Measurements from ENCODE around the gene DCTN3. TPM values are rescaled to one million over a fixed set of nuclear protein-coding genes. Genes with fewer than 3 reads are reported as not detected.

The DCTN3 gene
- total RNA-seq, 2 experiments from 2014 or later, result 85.3 to 87.3 TPM

DNA sequence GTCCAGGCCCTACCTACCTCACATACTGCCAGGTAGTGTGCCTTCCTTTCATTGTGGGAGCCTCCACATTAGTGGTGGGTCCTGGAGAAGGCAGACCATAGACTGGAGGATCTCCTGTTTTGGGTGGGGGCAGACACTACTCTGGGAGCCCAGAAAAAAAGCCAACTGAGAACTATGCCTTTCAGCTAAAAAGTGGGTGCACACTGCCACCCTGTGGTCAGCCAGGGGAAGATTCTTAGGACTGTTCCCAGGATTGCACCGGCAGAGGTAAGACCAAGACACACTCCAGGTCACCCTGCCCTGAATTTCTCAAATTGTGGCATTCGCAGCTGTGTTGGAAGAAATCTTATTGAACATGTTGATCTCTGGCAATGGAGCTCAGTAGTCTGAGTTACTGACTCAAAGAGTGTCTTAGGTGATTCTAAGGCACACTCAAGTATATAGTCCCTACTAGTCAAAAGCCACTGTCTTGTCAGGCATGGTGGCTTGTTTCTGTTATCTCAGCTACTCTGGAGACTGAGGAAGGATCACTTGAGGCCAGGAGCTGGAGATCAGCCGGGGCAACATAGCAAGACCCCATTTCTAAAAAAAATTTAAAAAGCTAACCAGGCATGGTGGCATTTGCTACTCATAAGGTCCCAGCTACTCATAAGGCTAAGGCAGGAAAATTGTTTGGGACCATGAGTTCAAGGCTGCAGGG lies 13.7 kb upstream of the DCTN3 start:
- DNase-seq, result peak; percentile 81
- no peaks in the 10 kb centered on the region for H3K9me3 Mint-ChIP-seq
- H3K27ac Mint-ChIP-seq, result no peak overlapping the region
- ChIA-PET POLR2A (interaction anchor here (0.7 to 1.3 kb wide), 4 partner anchors 13 to 438 kb away, joined by 3 to 5 read pairs (median 4); partner anchors contain the start of genes GALT, RPP25L and VCP), CTCF (interaction anchor here (0.6 to 8.0 kb wide), 30 partner anchors 10 to 1111 kb away, joined by 3 to 135 read pairs (median 5); partner anchors contain the start of genes DCTN3, GALT and RPP25L)
- peaks cover 45% of the 10 kb centered on the region for H3K4me1 Mint-ChIP-seq (ENCODE audit: low read depth)
- peaks cover 14% of the 10 kb centered on the region for H3K27me3 Mint-ChIP-seq
- H3K4me3 Mint-ChIP-seq, result no peak overlapping the region
- intact Hi-C loops (cut with micrococcal nuclease), result loop anchor here (1.0 to 10.0 kb wide), 2 partner anchors 21 to 309 kb away; partner anchors contain the start of genes KIF24 and NUDT2
- H3K36me3 Mint-ChIP-seq, result peaks cover 20% of the 10 kb centered on the region

DNA sequence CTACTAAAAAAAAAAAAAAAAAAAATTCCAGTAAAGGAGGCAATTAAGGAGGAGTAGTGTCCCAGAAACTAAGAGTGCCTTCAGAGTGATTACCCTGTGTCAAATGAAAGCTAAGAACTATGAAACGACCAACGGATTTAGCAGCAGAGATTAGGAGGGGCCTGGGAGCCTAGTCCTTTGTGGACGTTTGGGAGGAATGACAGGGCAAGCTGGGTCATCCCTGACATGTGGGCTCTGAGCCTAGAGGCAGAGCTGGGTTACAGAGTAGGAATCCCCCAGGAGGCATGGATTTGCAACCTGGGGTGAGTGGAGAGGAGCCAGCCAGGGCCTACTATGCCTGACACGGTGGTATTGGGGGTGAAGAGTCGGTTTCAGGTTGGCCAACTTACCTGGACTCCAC lies 12.9 kb upstream of the DCTN3 start:
- DNase-seq, result no peak
- ChIA-PET CTCF (interaction anchor here (0.7 to 8.0 kb wide), 18 partner anchors 10 to 245 kb away, joined by 3 to 135 read pairs (median 6); partner anchors contain the start of genes DCTN3, GALT and RPP25L), POLR2A (interaction anchor here (1.3 kb wide), 1 partner anchor 15 kb away, joined by 5 read pairs; no protein-coding TSS in a partner anchor)
- Mint-ChIP-seq H3K4me3 (no peak overlapping the region), H3K27ac (no peak overlapping the region), H3K9me3 (no peaks in the 10 kb centered on the region), H3K36me3 (peaks cover 20% of the 10 kb centered on the region), H3K27me3 (peaks cover 19% of the 10 kb centered on the region), H3K4me1 (ENCODE audit: low read depth) (peaks cover 42% of the 10 kb centered on the region)
- intact Hi-C loops (cut with micrococcal nuclease), result loop anchor here (10.0 kb wide), 1 partner anchor 308 kb away; the partner anchor contains the start of genes KIF24 and NUDT2

DNA sequence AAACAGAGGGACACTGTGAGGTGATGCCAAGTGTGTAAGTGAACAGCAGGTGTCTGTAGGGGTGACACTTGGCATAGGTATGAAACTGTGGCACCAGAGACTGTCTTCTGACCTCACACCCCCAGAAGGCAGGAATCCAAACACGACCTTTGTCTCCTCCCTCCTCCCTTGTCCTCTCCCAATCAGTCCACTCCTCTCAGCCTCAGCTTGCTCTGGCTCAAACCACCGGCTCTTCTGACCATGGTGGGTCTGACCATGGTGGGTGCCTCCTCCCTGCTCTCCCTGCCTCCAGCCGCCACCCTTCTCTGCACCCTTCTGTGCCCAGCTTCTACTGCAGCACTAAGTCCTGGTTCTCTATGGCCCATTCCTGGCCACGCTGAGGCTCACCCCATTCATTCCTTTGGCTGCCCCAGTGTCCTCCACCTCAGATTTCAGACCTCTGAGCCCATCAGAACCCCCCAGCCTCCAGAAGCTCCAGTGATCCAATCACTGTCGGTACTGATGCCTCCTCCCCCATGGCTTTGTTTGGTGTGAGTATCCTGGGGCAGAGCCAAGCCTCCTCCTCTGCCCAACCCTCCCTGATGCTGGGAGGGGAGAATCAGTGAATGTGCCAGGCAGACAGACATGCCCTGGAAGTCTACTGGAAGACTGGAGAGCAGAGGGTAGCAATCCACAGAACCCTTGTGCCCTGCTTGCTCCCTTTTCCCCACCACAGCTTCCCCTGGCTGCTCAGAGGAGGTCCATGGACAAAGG lies 10.3 kb upstream of the DCTN3 start:
- peaks cover 28% of the 10 kb centered on the region for H3K4me1 Mint-ChIP-seq (ENCODE audit: low read depth)
- H3K4me3 Mint-ChIP-seq, result no peak overlapping the region
- ChIA-PET POLR2A (interaction anchor here (1.2 kb wide), 1 partner anchor 13 kb away, joined by 4 read pairs; no protein-coding TSS in a partner anchor), CTCF (interaction anchor here (0.7 to 2.1 kb wide), 3 partner anchors 10 to 28 kb away, joined by 3 to 7 read pairs (median 4); partner anchors contain the start of gene DCTN3)
- intact Hi-C loops (cut with micrococcal nuclease), result loop anchor here (10.0 kb wide), 1 partner anchor 306 kb away; the partner anchor contains the start of genes KIF24 and NUDT2
- peaks cover 11% of the 10 kb centered on the region for H3K36me3 Mint-ChIP-seq
- no peaks in the 10 kb centered on the region for H3K9me3 Mint-ChIP-seq
- no peak for DNase-seq
- no peak overlapping the region for H3K27ac Mint-ChIP-seq
- H3K27me3 Mint-ChIP-seq, result peaks cover 36% of the 10 kb centered on the region

DNA sequence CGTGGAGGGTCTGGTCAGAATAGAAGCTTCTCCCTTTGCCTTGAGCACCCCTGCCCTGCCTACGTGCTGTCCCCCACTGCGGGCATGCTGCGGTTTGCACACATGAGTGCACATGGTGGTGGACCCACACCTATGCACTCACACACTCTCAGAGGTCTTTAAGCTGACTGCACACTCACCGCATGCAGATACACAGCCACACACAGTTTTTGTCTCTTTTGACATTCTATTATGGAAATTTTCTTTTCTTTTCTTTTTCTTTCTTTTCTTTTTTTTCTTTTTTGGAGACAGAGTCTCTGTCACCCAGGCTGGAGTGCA lies 9.2 kb upstream of the DCTN3 start:
- intact Hi-C loops (cut with micrococcal nuclease), result no loop called here

DNA sequence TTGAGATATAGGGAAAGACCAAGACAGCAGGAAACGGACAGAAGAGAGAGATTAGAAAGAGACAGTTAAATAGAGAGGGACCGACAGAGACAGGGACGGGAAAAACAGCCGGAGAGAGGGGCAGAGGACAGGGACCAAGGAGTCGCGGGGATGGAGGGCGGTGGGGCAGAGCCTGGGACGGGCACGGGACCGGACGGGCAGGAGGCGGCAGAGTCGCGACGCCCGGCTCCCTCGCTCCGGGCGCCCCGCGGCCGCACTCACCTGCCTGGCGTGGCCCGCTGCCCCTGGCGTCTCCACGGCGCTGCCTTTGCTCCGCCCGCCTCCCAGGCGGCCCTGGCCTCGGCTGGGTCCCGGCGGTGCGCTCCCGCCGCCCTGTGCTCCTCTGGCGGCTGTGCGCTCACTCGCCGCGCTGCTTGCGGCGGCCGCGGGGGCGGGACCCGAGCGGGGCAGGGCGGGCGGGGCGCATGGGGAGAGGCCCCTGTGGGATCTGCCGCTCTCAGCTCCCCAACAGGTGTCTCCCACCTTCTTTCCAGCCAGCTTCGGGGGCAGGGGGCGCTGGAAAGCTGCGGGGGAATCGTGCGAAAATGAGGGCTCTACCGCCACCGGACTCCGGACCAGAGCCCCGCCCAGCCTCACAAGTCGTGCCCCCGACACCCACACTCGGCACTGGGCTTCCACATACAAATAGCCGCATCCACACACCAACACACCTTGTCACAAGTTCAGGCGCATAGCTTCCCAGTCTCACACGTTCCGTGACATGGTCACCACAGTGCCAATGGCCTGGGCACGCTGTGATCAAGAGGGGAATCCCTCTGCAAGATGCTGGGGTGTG lies 8.6 kb upstream of the DCTN3 start, which contains the start of gene ARID3C:
Gene ARID3C, minus strand, starts transcription at position 411 of the 835 bp plus-strand sequence. CDS start 1,052 bp downstream, outside the sequence.
- ChIA-PET POLR2A (interaction anchor here (1.1 kb wide), 1 partner anchor 8 kb away, joined by 3 read pairs; no protein-coding TSS in a partner anchor), CTCF (interaction anchor here (0.9 to 2.2 kb wide), 6 partner anchors 9 to 423 kb away, joined by 3 to 7 read pairs (median 3); partner anchors contain the start of genes DCTN3 and GALT)
- Mint-ChIP-seq H3K4me1 (ENCODE audit: low read depth) (peaks cover 14% of the 10 kb centered on the region), H3K36me3 (no peaks in the 10 kb centered on the region), H3K27me3 (peaks cover 46% of the 10 kb centered on the region), H3K4me3 (peak within 1 kb of the TSS; percentile 66), H3K27ac (no peak within 1 kb of the TSS), H3K9me3 (no peaks in the 10 kb centered on the region)
- DNase-seq, result peak; percentile 59
- intact Hi-C loops (cut with micrococcal nuclease), result no loop called here

More for the DNA sequence above, 9.2 kb upstream of the DCTN3 start:
- Mint-ChIP-seq H3K27ac (no peak overlapping the region), H3K27me3 (peaks cover 41% of the 10 kb centered on the region), H3K9me3 (no peaks in the 10 kb centered on the region), H3K36me3 (no peaks in the 10 kb centered on the region), H3K4me1 (ENCODE audit: low read depth) (peaks cover 19% of the 10 kb centered on the region), H3K4me3 (peak overlapping the region; percentile 66)
- ChIA-PET POLR2A (interaction anchor here (1.1 kb wide), 1 partner anchor 9 kb away, joined by 3 read pairs; no protein-coding TSS in a partner anchor), CTCF (interaction anchor here (0.9 to 2.2 kb wide), 5 partner anchors 9 to 423 kb away, joined by 3 to 7 read pairs (median 3); partner anchors contain the start of genes DCTN3 and GALT)
- DNase-seq, result no peak

DNA sequence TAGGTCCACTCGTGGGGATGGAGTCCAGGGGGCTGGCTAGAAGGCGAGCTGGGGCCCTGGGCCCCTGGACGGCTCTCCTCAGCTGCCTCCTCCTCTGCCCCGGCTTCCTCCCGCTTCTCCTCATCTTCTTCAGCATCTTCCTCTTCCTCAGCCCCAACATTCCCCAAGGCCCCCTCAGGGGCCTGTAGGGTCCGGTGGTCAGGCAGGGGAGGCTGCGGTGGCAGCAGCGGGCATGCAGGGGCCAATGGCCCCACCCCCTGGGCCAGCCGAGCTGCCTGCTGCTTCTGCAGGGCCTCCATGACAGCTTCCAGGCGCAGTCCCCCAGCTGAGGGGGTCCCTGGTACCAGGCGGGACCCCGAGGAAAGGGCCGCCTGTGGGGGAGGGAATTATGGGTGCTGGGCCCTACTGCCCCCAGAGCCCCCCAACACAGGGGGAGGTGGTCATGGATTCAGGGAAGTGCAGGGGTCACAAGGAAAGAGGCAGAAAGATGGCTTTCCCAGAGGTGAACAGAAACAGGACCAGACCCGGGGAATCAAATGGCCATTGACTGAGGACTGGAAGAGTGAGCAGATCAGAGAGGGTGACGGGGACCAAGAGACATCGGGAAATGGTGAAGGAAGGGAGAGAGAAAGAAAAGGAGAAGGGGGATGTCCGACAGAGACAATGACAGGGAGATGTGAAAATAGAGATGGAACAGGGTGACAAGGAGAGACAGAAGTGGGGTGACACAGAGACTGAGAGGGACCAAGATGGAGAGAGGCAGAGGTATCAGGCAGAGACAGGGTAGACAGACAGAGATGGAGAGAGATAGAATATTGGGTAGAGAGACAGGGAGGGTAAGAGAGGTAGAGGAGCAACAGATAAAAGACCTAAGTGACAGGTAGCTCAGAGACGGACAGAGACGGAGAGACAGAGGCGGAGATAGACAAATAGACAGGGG lies 7.7 kb upstream of the DCTN3 start:
- CTCF ChIA-PET, result interaction anchor here (1.0 to 2.2 kb wide), 3 partner anchors 12 to 75 kb away, joined by 3 to 6 read pairs (median 3); no protein-coding TSS in a partner anchor
- H3K27me3 Mint-ChIP-seq, result peaks cover 50% of the 10 kb centered on the region

DNA sequence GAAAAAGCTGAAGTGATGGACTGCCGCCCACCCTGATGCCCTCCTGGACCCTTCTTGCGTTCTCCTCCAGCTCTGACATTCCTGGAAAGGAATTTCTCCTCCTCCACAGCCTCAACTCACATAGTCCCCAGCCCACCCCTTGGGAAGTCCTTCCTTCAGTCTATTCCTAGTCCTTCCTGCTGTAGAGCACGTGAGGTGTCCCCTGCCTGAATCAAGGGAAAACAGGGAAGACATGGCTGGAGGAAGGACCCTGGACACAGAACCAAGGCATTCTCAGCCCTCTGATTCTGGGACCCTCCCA lies 4.8 kb upstream of the DCTN3 start:
- POLR2A ChIA-PET, result interaction anchor here (0.9 kb wide), 1 partner anchor 12 kb away, joined by 4 read pairs; the partner anchor contains the start of gene SIGMAR1
- CTCF ChIA-PET, result interaction anchor here (0.9 to 7.3 kb wide), 5 partner anchors 9 to 77 kb away, joined by 3 to 74 read pairs (median 5); partner anchors contain the start of gene RPP25L
- Mint-ChIP-seq H3K27me3 (peaks cover 58% of the 10 kb centered on the region), H3K27ac (no peak overlapping the region), H3K36me3 (no peaks in the 10 kb centered on the region), H3K4me3 (no peak overlapping the region), H3K9me3 (no peaks in the 10 kb centered on the region), H3K4me1 (ENCODE audit: low read depth) (peaks cover 26% of the 10 kb centered on the region)
- no peak for DNase-seq
- intact Hi-C loops (cut with micrococcal nuclease), result no loop called here

More for the DNA sequence above, 7.7 kb upstream of the DCTN3 start:
- no peaks in the 10 kb centered on the region for H3K9me3 Mint-ChIP-seq
- H3K27ac Mint-ChIP-seq, result no peak overlapping the region
- no peaks in the 10 kb centered on the region for H3K36me3 Mint-ChIP-seq
- POLR2A ChIA-PET, result no interaction called here
- no peak for DNase-seq
- intact Hi-C loops (cut with micrococcal nuclease), result no loop called here
- H3K4me1 Mint-ChIP-seq (ENCODE audit: low read depth), result peaks cover 17% of the 10 kb centered on the region
- H3K4me3 Mint-ChIP-seq, result peak overlapping the region; percentile 60

DNA sequence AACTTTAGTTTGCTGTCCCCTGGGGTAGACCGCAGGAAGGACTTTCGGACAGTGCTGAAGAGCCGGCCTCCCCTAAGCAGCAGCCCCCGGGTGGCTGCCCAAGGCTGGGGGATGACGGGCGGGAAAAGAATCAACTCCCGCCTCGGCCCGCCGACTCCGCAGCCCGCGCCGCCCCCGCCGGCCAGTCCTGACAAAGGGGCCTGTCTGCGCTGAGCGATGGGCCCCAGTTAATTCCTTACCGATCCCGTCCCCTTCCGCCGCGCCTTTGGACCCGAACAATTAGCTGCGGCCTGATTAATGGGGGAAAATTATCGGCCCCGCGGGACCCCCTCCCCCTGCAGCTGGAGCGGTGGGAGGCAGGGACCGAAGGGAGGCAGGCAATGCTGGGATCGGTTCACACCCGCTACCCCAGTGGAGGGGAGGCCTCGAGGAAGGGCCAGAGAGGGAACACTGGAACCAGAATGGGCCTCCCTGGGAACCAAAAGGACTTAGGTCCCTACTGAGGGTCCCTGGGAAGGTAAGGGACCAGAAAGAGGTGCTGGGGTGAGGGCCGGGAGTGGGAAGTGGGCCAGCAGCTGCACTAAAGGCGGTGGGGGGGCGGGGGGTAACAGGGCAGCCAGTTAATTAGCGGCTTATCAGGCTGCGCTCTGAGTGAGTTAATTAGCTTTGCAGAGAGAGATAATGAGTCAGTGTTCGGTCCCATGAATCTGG lies 4.3 kb upstream of the DCTN3 start:
- DNase-seq, result no peak
- H3K27me3 Mint-ChIP-seq, result peaks cover 55% of the 10 kb centered on the region
- no peak overlapping the region for H3K27ac Mint-ChIP-seq
- ChIA-PET CTCF (interaction anchor here (0.9 to 7.3 kb wide), 4 partner anchors 10 to 78 kb away, joined by 3 to 74 read pairs (median 6); partner anchors contain the start of gene RPP25L), POLR2A (interaction anchor here (0.9 kb wide), 1 partner anchor 13 kb away, joined by 4 read pairs; the partner anchor contains the start of gene SIGMAR1)
- H3K9me3 Mint-ChIP-seq, result no peaks in the 10 kb centered on the region
- H3K4me1 Mint-ChIP-seq (ENCODE audit: low read depth), result peaks cover 29% of the 10 kb centered on the region
- H3K36me3 Mint-ChIP-seq, result no peaks in the 10 kb centered on the region
- intact Hi-C loops (cut with micrococcal nuclease), result no loop called here
- H3K4me3 Mint-ChIP-seq, result no peak overlapping the region

DNA sequence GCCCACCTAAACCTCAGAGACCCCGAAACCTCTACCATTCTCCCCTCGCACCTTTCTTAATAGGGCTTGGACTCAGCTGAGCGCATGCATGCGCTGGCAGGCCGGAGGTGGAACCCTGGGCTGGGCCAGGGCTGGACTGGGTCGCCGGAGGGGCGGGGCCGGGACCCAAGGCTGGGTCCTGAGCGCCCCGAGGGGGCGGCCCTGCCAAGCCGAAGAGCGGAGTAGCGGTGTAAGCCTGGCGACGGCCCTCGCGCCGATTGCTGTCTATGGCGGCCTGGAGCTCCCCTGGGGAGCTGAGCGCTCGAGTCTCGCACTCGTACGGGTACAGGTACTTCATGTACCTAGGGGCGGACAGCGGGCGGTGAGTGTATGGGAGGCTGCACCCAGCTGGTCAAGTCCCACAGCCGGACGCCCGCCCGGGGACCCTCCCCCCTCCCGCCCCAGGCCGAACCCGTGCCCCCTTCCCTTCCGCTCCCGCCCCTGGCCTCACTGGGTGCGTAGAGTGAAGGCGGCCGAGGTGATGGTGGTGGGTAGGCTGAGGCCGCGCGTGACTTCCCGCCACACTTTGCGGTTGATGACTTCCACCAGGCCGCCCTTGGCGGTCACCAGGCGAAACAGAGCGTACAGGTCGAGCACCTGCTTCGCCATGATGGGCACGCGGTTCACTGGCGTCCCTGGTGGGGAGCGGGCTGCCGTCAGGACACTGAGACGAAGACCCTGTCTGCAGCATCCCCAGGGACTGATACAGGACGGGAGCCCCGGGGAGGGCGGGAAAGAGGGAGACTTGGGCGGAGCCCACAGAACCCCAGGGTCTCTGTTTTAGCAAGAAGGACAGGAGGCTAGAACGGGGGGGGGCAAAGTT lies 3.3 kb upstream of the DCTN3 start:
- H3K9me3 Mint-ChIP-seq, result no peaks in the 10 kb centered on the region
- peak overlapping the region; percentile 21 for H3K4me3 Mint-ChIP-seq
- ChIA-PET CTCF (interaction anchor here (1.3 to 7.3 kb wide), 4 partner anchors 11 to 33 kb away, joined by 3 to 74 read pairs (median 4); partner anchors contain the start of gene RPP25L), POLR2A (interaction anchor here (1.8 kb wide), 1 partner anchor 14 kb away, joined by 6 read pairs; the partner anchor contains the start of gene SIGMAR1)
- no peaks in the 10 kb centered on the region for H3K36me3 Mint-ChIP-seq
- no peak overlapping the region for H3K27ac Mint-ChIP-seq
- H3K27me3 Mint-ChIP-seq, result peaks cover 48% of the 10 kb centered on the region
- H3K4me1 Mint-ChIP-seq (ENCODE audit: low read depth), result peaks cover 33% of the 10 kb centered on the region
- DNase-seq, result peak; percentile 39
- intact Hi-C loops (cut with micrococcal nuclease), result no loop called here

Data from activated CD4-positive, alpha-beta memory T cell treated with anti-CD3 and anti-CD28 coated beads for 36 hours (primary cell).